Neural progenitor cell (in vitro differentiated cells): Measurements from ENCODE around the gene AUTS2. TPM values are rescaled to one million over a fixed set of nuclear protein-coding genes. Genes with fewer than 3 reads are reported as not detected.

ENCODE experiments used
- DNase-seq: peaks from one replicate; pipeline ENCODE4 v3.0.0-alpha.2; 2016; ENCODE audit warnings: low spot score
- H2AFZ ChIP-seq: fragments of 200-600 bp; sonication (generic); replicated peaks from 2 replicates; pipeline ENCODE4 v1.6.1; 2016; ENCODE audit warnings: antibody characterized with exemption
- H3F3A ChIP-seq: fragments of 200-600 bp; sonication (generic); 2 replicates; pipeline ENCODE4 v1.6.1; 2016; ENCODE audit warnings: antibody characterized with exemption, low read depth
- H3K27ac ChIP-seq: fragments of 200-600 bp; sonication (generic); 2 replicates; pipeline ENCODE4 v1.5.1; 2016; ENCODE audit warnings: mild to moderate bottlenecking
- H3K27me3 ChIP-seq: fragments of 200-600 bp; sonication (generic); 2 replicates; pipeline ENCODE4 v1.6.1; 2016; ENCODE audit warnings: mild to moderate bottlenecking, moderate library complexity
- H3K36me3 ChIP-seq: fragments of 200-600 bp; sonication (generic); 2 replicates; pipeline ENCODE4 v1.5.1; 2016
- H3K4me1 ChIP-seq: fragments of 200-600 bp; sonication (generic); 2 replicates; pipeline ENCODE4 v1.6.1; 2016; ENCODE audit warnings: mixed run types
- H3K4me2 ChIP-seq: fragments of 200-600 bp; sonication (generic); 2 replicates; pipeline ENCODE4 v1.6.1; 2016
- H3K4me3 ChIP-seq: fragments of 200-600 bp; sonication (generic); 2 replicates; pipeline ENCODE4 v1.5.1; 2016
- H3K79me2 ChIP-seq: fragments of 200-600 bp; sonication (generic); 2 replicates; pipeline ENCODE4 v1.6.1; 2016; ENCODE audit warnings: low read depth
- H3K9ac ChIP-seq: fragments of 200-600 bp; sonication (generic); 2 replicates; pipeline ENCODE4 v1.6.1; 2016
- H3K9me3 ChIP-seq: fragments of 200-600 bp; sonication (generic); 2 replicates; pipeline ENCODE4 v1.5.1; 2016; ENCODE audit warnings: low read depth
- H4K20me1 ChIP-seq: fragments of 200-600 bp; sonication (generic); 2 replicates; pipeline ENCODE4 v1.6.1; 2016; ENCODE audit warnings: low read depth
- H3K27ac Mint-ChIP-seq: 3 replicates; pipeline ENCODE4 v1.8.0; 2021; ENCODE audit warnings: mixed read lengths
- H3K27me3 Mint-ChIP-seq: 2 replicates; pipeline ENCODE4 v1.8.0; 2022; ENCODE audit warnings: low read depth, mild to moderate bottlenecking, inconsistent platforms, moderate library complexity, mixed read lengths; ENCODE audit not compliant: insufficient read depth
- H3K36me3 Mint-ChIP-seq: 3 replicates; pipeline ENCODE4 v1.8.0; 2021; ENCODE audit warnings: mixed read lengths
- H3K4me1 Mint-ChIP-seq: 3 replicates; pipeline ENCODE4 v1.8.0; 2021; ENCODE audit warnings: mixed read lengths
- H3K4me3 Mint-ChIP-seq: 3 replicates; pipeline ENCODE4 v1.8.0; 2021; ENCODE audit warnings: mild to moderate bottlenecking, moderate library complexity, mixed read lengths
- H3K9me3 Mint-ChIP-seq: 3 replicates; pipeline ENCODE4 v1.8.0; 2020; ENCODE audit warnings: mixed read lengths
- EZH2 ChIP-seq: fragments of 200-600 bp; sonication (generic); IDR thresholded peaks from 2 replicates; pipeline ENCODE4 v1.6.1; 2017; ENCODE audit warnings: antibody characterized with exemption, mild to moderate bottlenecking, moderate library complexity
- EZH2phosphoT487 ChIP-seq: fragments of 200-600 bp; sonication (generic); IDR thresholded peaks from 2 replicates; pipeline ENCODE4 v1.6.1; 2017; ENCODE audit warnings: antibody characterized with exemption
- total RNA-seq: library from RNA; depleted of rRNA; stranded (reverse); fragments of >200 nt; gene quantifications from 2 replicates; pipeline ENCODE4 v1.2.3, GENCODE V29; 2015; ENCODE audit warnings: low replicate concordance
- TF ChIP-seq, protein P1 (sequence below): fragments of 200-600 bp; sonication (generic); IDR thresholded peaks from 2 replicates; pipeline ENCODE4 v1.5.1; 2017; ENCODE audit warnings: antibody characterized with exemption, mild to moderate bottlenecking

The AUTS2 gene
- total RNA-seq, 1 donor from 2014 or later = 50.0 TPM

DNA sequence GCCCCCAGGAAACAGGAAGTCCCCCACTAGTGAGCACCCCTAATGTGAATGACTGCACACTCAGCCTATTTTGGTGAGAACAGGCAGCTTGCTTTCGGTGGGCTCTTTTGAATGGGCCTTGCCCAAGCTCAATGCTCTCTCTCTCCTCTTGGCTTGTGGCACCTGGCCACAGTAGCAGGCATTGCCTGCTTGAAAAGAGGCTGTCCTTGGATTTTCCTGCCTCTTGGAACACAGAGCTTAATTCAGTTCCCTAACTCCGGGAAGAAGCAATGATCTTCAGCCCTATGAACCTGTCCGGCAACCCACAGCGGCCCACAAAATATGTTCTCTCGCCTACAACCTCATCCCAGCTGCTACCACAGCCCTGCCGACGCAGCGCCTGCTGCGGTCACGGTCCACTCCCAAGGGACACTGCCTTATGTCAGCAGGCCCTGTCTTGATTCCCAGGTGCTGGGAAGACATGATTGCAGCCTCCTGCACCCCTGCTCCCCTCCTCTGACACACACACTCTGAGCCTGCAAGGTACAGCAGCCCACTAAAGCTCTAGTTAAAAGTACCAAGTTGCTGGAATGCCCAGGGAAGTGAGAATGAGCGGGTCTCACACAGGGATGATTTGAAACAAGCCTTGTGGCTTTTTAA lies 818.2 kb downstream of the AUTS2 start:
- peaks cover 52% of the 10 kb centered on the region for H3K4me1 Mint-ChIP-seq
- peaks cover 2% of the 10 kb centered on the region for H3K27me3 Mint-ChIP-seq
- H3K36me3 ChIP-seq = no peaks in the 10 kb centered on the region
- H3K36me3 Mint-ChIP-seq = peaks cover 3% of the 10 kb centered on the region
- peaks cover 42% of the 10 kb centered on the region for H3K4me1 ChIP-seq
- peak overlapping the region; percentile 3 for H2AFZ ChIP-seq
- peaks cover 4% of the 10 kb centered on the region for H4K20me1 ChIP-seq
- H3K4me2 ChIP-seq = peak overlapping the region; percentile 31
- no peaks in the 10 kb centered on the region for H3K9me3 ChIP-seq
- H3K27ac Mint-ChIP-seq = peak overlapping the region; percentile 77
- TF ChIP-seq, protein P1, sequence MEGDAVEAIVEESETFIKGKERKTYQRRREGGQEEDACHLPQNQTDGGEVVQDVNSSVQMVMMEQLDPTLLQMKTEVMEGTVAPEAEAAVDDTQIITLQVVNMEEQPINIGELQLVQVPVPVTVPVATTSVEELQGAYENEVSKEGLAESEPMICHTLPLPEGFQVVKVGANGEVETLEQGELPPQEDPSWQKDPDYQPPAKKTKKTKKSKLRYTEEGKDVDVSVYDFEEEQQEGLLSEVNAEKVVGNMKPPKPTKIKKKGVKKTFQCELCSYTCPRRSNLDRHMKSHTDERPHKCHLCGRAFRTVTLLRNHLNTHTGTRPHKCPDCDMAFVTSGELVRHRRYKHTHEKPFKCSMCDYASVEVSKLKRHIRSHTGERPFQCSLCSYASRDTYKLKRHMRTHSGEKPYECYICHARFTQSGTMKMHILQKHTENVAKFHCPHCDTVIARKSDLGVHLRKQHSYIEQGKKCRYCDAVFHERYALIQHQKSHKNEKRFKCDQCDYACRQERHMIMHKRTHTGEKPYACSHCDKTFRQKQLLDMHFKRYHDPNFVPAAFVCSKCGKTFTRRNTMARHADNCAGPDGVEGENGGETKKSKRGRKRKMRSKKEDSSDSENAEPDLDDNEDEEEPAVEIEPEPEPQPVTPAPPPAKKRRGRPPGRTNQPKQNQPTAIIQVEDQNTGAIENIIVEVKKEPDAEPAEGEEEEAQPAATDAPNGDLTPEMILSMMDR = no peak
- TF ChIP-seq EZH2phosphoT487 (no peak), EZH2 (no peak)
- H3K4me3 Mint-ChIP-seq = no peak overlapping the region
- H3K4me3 ChIP-seq = no peak overlapping the region
- H3K9me3 Mint-ChIP-seq = no peaks in the 10 kb centered on the region
- no peak overlapping the region for H3K9ac ChIP-seq
- H3F3A ChIP-seq = peaks cover 42% of the 10 kb centered on the region
- H3K27ac ChIP-seq = no peak overlapping the region
- H3K27me3 ChIP-seq = no peaks in the 10 kb centered on the region
- H3K79me2 ChIP-seq = no peaks in the 10 kb centered on the region
- no peak for DNase-seq

DNA sequence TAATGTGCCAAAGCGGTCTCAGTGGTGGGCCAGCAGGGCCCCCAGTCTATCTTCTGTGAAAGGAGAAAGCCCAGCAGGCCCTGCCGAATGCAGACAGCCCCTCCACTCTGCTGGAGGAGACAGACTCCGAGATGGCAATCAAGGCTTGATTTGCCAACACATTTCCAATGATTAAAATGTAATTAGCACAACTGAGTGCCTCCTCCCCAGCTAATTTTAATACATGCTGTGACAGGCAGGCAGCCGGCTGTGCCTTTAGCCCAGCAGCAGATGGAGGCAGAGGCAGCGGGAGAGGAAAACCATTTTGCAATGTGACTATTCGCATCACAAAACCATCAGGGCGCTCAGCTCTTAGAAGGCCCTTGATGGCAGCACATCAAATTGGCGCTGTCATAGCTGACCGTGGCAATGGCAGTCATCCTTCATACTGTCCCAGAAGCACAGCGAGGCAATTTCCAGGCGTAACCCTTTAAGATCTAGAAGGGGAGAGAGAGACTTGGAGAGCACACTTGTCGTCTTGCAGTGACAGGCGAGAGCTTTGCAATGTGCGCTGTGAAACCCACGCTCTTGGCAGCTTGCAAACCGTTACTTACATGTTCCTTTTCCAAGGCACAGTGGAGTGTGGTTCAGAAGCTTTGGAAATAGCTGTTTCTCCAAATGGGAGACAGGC lies 818.8 kb downstream of the AUTS2 start:
- H3K4me1 Mint-ChIP-seq = peaks cover 57% of the 10 kb centered on the region
- Histone ChIP-seq H3K27me3 (no peaks in the 10 kb centered on the region), H2AFZ (peak overlapping the region; percentile 3), H4K20me1 (peaks cover 4% of the 10 kb centered on the region), H3K4me1 (peaks cover 49% of the 10 kb centered on the region), H3K4me2 (peak overlapping the region; percentile 31), H3K4me3 (no peak overlapping the region), H3K9me3 (no peaks in the 10 kb centered on the region), H3K9ac (no peak overlapping the region), H3K79me2 (no peaks in the 10 kb centered on the region), H3F3A (peaks cover 48% of the 10 kb centered on the region), H3K36me3 (no peaks in the 10 kb centered on the region), H3K27ac (no peak overlapping the region)
- H3K9me3 Mint-ChIP-seq = no peaks in the 10 kb centered on the region
- H3K27me3 Mint-ChIP-seq = peaks cover 2% of the 10 kb centered on the region
- H3K27ac Mint-ChIP-seq = no peak overlapping the region
- no peak for TF ChIP-seq EZH2
- TF ChIP-seq, protein P1 = peak; percentile 7
- DNase-seq = peak; percentile 24
- H3K4me3 Mint-ChIP-seq = peak overlapping the region; percentile 41
- peaks cover 3% of the 10 kb centered on the region for H3K36me3 Mint-ChIP-seq

DNA sequence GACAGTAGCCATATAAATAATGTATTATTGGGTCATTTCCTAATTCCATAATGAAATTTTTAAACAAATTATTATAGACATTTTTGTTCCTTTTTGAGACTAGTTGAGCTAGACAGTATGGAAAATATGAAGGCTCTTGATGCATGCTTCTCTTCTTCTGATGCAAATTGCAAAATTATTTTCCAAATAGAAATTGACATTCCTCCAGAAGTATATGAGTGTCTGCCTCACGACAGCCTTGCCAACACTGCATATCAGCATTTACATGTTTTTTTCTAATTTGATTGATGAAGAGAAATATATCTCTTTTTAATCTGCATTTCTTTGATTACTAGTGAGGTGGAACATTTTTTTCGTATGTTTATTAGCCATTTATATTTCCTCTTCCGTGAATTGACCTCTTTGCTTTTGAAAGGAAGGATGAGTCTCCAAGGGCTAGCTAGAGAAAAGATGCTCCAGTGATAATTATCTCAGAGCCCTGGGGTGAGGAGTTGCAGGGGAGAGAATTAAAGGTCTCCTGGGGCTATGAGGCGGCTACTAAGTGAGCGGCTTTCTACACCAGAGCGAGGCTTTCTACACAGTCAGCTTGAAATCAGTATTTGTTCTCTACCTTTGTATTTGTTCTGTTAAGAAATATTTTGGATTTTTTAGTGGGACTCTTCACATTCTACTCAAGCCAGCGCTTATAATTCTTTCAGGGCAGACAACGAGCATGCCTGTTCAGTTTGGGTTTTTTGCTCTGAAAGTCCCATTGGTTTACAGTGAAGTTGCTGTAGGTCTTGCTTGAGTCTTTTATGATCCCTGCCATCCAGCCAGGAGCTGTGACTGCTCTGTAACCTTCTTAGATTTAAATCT lies 821.5 kb downstream of the AUTS2 start:
- H3K4me3 ChIP-seq = peak overlapping the region; percentile 27
- Mint-ChIP-seq H3K9me3 (no peaks in the 10 kb centered on the region), H3K4me1 (peaks cover 57% of the 10 kb centered on the region), H3K4me3 (peak overlapping the region; percentile 2), H3K27me3 (peaks cover 2% of the 10 kb centered on the region), H3K36me3 (no peaks in the 10 kb centered on the region), H3K27ac (no peak overlapping the region)
- H3K36me3 ChIP-seq = no peaks in the 10 kb centered on the region
- no peaks in the 10 kb centered on the region for H3K27me3 ChIP-seq
- H3K4me1 ChIP-seq = peaks cover 51% of the 10 kb centered on the region
- no peaks in the 10 kb centered on the region for H3K9me3 ChIP-seq
- no peak overlapping the region for H2AFZ ChIP-seq
- peaks cover 48% of the 10 kb centered on the region for H3F3A ChIP-seq
- peaks cover 4% of the 10 kb centered on the region for H4K20me1 ChIP-seq
- H3K4me2 ChIP-seq = peak overlapping the region; percentile 69
- TF ChIP-seq EZH2phosphoT487 = no peak
- TF ChIP-seq, protein P1 = no peak
- no peak for TF ChIP-seq EZH2
- peak overlapping the region; percentile 16 for H3K27ac ChIP-seq
- DNase-seq = peak; percentile 59
- no peaks in the 10 kb centered on the region for H3K79me2 ChIP-seq
- H3K9ac ChIP-seq = no peak overlapping the region
